Measurements from ENCODE around the gene DTWD1. TPM values are rescaled to one million over a fixed set of nuclear protein-coding genes. Genes with fewer than 3 reads are reported as not detected.

The DTWD1 gene
- total and polyA plus RNA-seq, 2 of the 4 experiments (the other 2 are of a cell fraction), result 19.9 to 20.1 TPM

GRCh38 chr15:49621887-49622286 lies 1.0 kb downstream of the DTWD1 start:
- no TSS peak for BruUV-seq (replicated peaks)
- H3K4me1 ChIP-seq (ENCODE audit: control insufficient read depth, insufficient read depth, low read length), result peaks cover 3% of the 10 kb centered on the region; the same call in 1 of the 2 replicates
- in situ Hi-C loops (cut with MboI; ENCODE audit: low sequenced_read_pairs) (loop anchor here (25.0 kb wide), 1 partner anchor 385 kb away; no protein-coding TSS in a partner anchor), intact Hi-C loops (cut with micrococcal nuclease) (loop anchor here (1.0 to 5.0 kb wide), 9 partner anchors 130 to 515 kb away; no protein-coding TSS in a partner anchor), dilution Hi-C loops (cut with HindIII; ENCODE audit: low sequenced_read_pairs, unreplicated experiment) (no loop called here)
- CTCF ChIA-PET, result no interaction called here
- peak overlapping the region; percentile 88 for H3K23ac ChIP-seq (ENCODE audit: low read depth, low read length)
- no peaks in the 10 kb centered on the region for H3K9me1 ChIP-seq (ENCODE audit: insufficient read depth, low read length)
- H2AK5ac ChIP-seq (ENCODE audit: low read depth, low read length), result no peak overlapping the region
- H2BK5ac ChIP-seq (ENCODE audit: low read depth, low read length, poor library complexity, severe bottlenecking), result peak overlapping the region; percentile 94
- peaks cover 16 to 35% of the 10 kb centered on the region in 2 experiments for H3K79me1 ChIP-seq (ENCODE audit: low read depth in 1 of 2, low read length in 2 of 2)
- peaks cover 5% of the 10 kb centered on the region for H3K9me3 ChIP-seq (ENCODE audit: control insufficient read depth, insufficient read depth, low read length)
- no peak overlapping the region; the same call in 2 of the 3 replicates for H2BK15ac ChIP-seq (ENCODE audit: low read depth, low read length)
- peak overlapping the region; percentile 98 for H4K5ac ChIP-seq (ENCODE audit: low read depth, low read length)
- H4K20me1 ChIP-seq (ENCODE audit: insufficient read depth, low read length), result no peaks in the 10 kb centered on the region
- peak overlapping the region; percentile 71 to 93 for H4K8ac ChIP-seq (ENCODE audit: low read depth in 2 of 2, low read length in 2 of 2)
- ATAC-seq (ENCODE audit: low read depth), result no peak
- no peaks in the 10 kb centered on the region for H3K27me3 ChIP-seq (ENCODE audit: control insufficient read depth, insufficient read depth, low read length)
- H2AK9ac ChIP-seq (replicated peaks; ENCODE audit: low read depth, low read length, poor library complexity), result no peak overlapping the region
- WGBS, 2 experiments (ENCODE audit: extremely low coverage in 2 of 2, insufficient read length in 1 of 2), result 60% methylated on average over 1 of the region's 1 CpG; no CpG with 5 or more reads in 1 of the 2 experiments
- H3K4me2 ChIP-seq (ENCODE audit: low read depth, low read length), result peak overlapping the region; percentile 99
- peak overlapping the region; percentile 79 for H3K18ac ChIP-seq (ENCODE audit: low read depth, low read length)
- H3K56ac ChIP-seq (ENCODE audit: extremely low read depth, insufficient read depth, low read length), result peak overlapping the region; percentile 58; the same call in 1 of the 2 replicates
- H3K27ac ChIP-seq (ENCODE audit: insufficient read depth, low read length), result peak overlapping the region; percentile 71
- H4K91ac ChIP-seq (ENCODE audit: insufficient read depth, low read depth, low read length), result peak overlapping the region; percentile 19; the same call in 1 of the 2 replicates
- TF ChIP-seq, protein P1, sequence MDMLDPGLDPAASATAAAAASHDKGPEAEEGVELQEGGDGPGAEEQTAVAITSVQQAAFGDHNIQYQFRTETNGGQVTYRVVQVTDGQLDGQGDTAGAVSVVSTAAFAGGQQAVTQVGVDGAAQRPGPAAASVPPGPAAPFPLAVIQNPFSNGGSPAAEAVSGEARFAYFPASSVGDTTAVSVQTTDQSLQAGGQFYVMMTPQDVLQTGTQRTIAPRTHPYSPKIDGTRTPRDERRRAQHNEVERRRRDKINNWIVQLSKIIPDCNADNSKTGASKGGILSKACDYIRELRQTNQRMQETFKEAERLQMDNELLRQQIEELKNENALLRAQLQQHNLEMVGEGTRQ (IDR thresholded peaks at IDR 0.05; ENCODE audit: low read depth, low read length), result no peak
- TF ChIP-seq RFX5 (IDR thresholded peaks at IDR 0.05; ENCODE audit: low read depth, low read length) (no peak), CEBPB (IDR thresholded peaks at IDR 0.05; ENCODE audit: low read depth, low read length) (0 out of 2 replicates have a peak, but pooled peaks have one; percentile 2), MAZ (IDR thresholded peaks at IDR 0.05; ENCODE audit: borderline replicate concordance, low read depth, low read length) (no peak)
- peak overlapping the region; percentile 77 for H3K4me3 ChIP-seq (ENCODE audit: insufficient read depth, low read depth, low read length)
- H2BK120ac ChIP-seq (ENCODE audit: low read depth, low read length), result peak overlapping the region; percentile 28
- peak overlapping the region; percentile 88 for H3K4ac ChIP-seq (ENCODE audit: low read depth, low read length)
- peak overlapping the region; percentile 92 for H3K9ac ChIP-seq (ENCODE audit: low read depth, low read length)
- POLR2A ChIA-PET (ENCODE audit: unreplicated experiment), result interaction anchor here (1.5 kb wide), 2 partner anchors 382 to 431 kb away, joined by 3 to 4 read pairs; no protein-coding TSS in a partner anchor
- H2BK20ac ChIP-seq (ENCODE audit: low read depth, low read length), result peak overlapping the region; percentile 48; the same call in 1 of the 2 replicates
- peaks cover 7% of the 10 kb centered on the region for H3K36me3 ChIP-seq (ENCODE audit: control insufficient read depth, insufficient read depth, low read length)
- H3K14ac ChIP-seq (replicated peaks; ENCODE audit: low read depth, low read length), result 0 out of 2 replicates have a peak overlapping the region, but pooled peaks have one; percentile 90
- no peak overlapping the region for H2AFZ ChIP-seq (replicated peaks; ENCODE audit: low read length, poor library complexity)
- no peak for DNase-seq
